ENCODE data around the gene TPSG1.

Gene TPSG1

GRCh38 chr16:1211451-1212268 lies 13.4 kb downstream of the TPSG1 start:
- H3K27me3 ChIP-seq (ENCODE audit: insufficient read depth, low read length, poor library complexity), result no peaks in the 10 kb centered on the region
- H3K4me1 ChIP-seq (ENCODE audit: insufficient read depth, low read length), result no peaks in the 10 kb centered on the region
- H4K20me1 ChIP-seq (ENCODE audit: insufficient read depth, low read length), result no peaks in the 10 kb centered on the region; the same call in 1 of the 2 replicates
- DNase-seq, result no peak
- TF ChIP-seq EZH2 (IDR thresholded peaks at IDR 0.05; ENCODE audit: borderline replicate concordance, low read depth, low read length, severe bottlenecking), result no peak
- no peak for TF ChIP-seq CTCF (IDR thresholded peaks at IDR 0.05; ENCODE audit: borderline replicate concordance, extremely low read depth, low read length, poor library complexity, severe bottlenecking)
- H3K4me2 ChIP-seq (ENCODE audit: insufficient read depth, low read length), result no peak overlapping the region
- H3K27ac ChIP-seq (ENCODE audit: low read length), result no peak overlapping the region
- no peaks in the 10 kb centered on the region for H3K36me3 ChIP-seq (ENCODE audit: insufficient read depth, low read length)
- no peaks in the 10 kb centered on the region for H3K79me2 ChIP-seq (ENCODE audit: insufficient read depth, low read length)
- no peak overlapping the region for H3K4me3 ChIP-seq (ENCODE audit: low read depth in 1 of 2, low read length in 2 of 2)
- H2AFZ ChIP-seq (ENCODE audit: low read depth, low read length), result no peak overlapping the region
- no peak overlapping the region for H3K9ac ChIP-seq (ENCODE audit: low read depth, low read length)
- no peak for ATAC-seq (ENCODE audit: insufficient read depth, low read depth)
- H3K9me3 ChIP-seq (ENCODE audit: insufficient read depth, low read length, severe bottlenecking), result no peaks in the 10 kb centered on the region

GRCh38 chr16:1210461-1210860 lies 14.6 kb downstream of the TPSG1 start:
- Histone ChIP-seq H3K4me1 (ENCODE audit: insufficient read depth, low read length) (no peaks in the 10 kb centered on the region), H3K27me3 (ENCODE audit: insufficient read depth, low read length, poor library complexity) (no peaks in the 10 kb centered on the region)
- ATAC-seq (ENCODE audit: insufficient read depth, low read depth), result no peak

GRCh38 chr16:1209081-1209480 lies 16.0 kb downstream of the TPSG1 start:
- no peak overlapping the region for H3K4me2 ChIP-seq (ENCODE audit: insufficient read depth, low read length)
- H4K20me1 ChIP-seq (ENCODE audit: insufficient read depth, low read length), result no peaks in the 10 kb centered on the region
- no peaks in the 10 kb centered on the region for H3K4me1 ChIP-seq (ENCODE audit: insufficient read depth, low read length)
- H3K79me2 ChIP-seq (ENCODE audit: insufficient read depth, low read length), result no peaks in the 10 kb centered on the region
- no peaks in the 10 kb centered on the region for H3K36me3 ChIP-seq (ENCODE audit: insufficient read depth, low read length)
- TF ChIP-seq EZH2 (IDR thresholded peaks at IDR 0.05; ENCODE audit: borderline replicate concordance, low read depth, low read length, severe bottlenecking) (no peak), CTCF (IDR thresholded peaks at IDR 0.05; ENCODE audit: borderline replicate concordance, extremely low read depth, low read length, poor library complexity, severe bottlenecking) (no peak)
- H3K27me3 ChIP-seq (ENCODE audit: insufficient read depth, low read length, poor library complexity), result no peaks in the 10 kb centered on the region
- H3K9me3 ChIP-seq (ENCODE audit: insufficient read depth, low read length, severe bottlenecking), result no peaks in the 10 kb centered on the region
- H3K4me3 ChIP-seq (ENCODE audit: low read depth in 1 of 2, low read length in 2 of 2), result no peak overlapping the region
- H3K9ac ChIP-seq (ENCODE audit: low read depth, low read length), result no peak overlapping the region
- DNase-seq, result no peak
- ATAC-seq (ENCODE audit: insufficient read depth, low read depth), result no peak
- no peak overlapping the region for H3K27ac ChIP-seq (ENCODE audit: low read length)
- H2AFZ ChIP-seq (ENCODE audit: low read depth, low read length), result no peak overlapping the region

More at GRCh38 chr16:1210461-1210860, 14.6 kb downstream of the TPSG1 start:
- Histone ChIP-seq H3K27ac (ENCODE audit: low read length) (no peak overlapping the region), H3K9me3 (ENCODE audit: insufficient read depth, low read length, severe bottlenecking) (no peaks in the 10 kb centered on the region), H3K9ac (ENCODE audit: low read depth, low read length) (no peak overlapping the region), H3K4me3 (ENCODE audit: low read depth in 1 of 2, low read length in 2 of 2) (no peak overlapping the region), H4K20me1 (ENCODE audit: insufficient read depth, low read length) (no peaks in the 10 kb centered on the region; the same call in 1 of the 2 replicates), H2AFZ (ENCODE audit: low read depth, low read length) (no peak overlapping the region), H3K79me2 (ENCODE audit: insufficient read depth, low read length) (no peaks in the 10 kb centered on the region), H3K4me2 (ENCODE audit: insufficient read depth, low read length) (no peak overlapping the region), H3K36me3 (ENCODE audit: insufficient read depth, low read length) (no peaks in the 10 kb centered on the region)
- DNase-seq, result no peak
- no peak for TF ChIP-seq EZH2 (IDR thresholded peaks at IDR 0.05; ENCODE audit: borderline replicate concordance, low read depth, low read length, severe bottlenecking)
- no peak for TF ChIP-seq CTCF (IDR thresholded peaks at IDR 0.05; ENCODE audit: borderline replicate concordance, extremely low read depth, low read length, poor library complexity, severe bottlenecking)
